ENCODE measurements around the gene LGMN. TPM values are rescaled to one million over a fixed set of nuclear protein-coding genes. Genes with fewer than 3 reads are reported as not detected.

LGMN gene
- total and polyA plus RNA-seq, 11 donors, result 78.8 to 327 (median 108) TPM

- peaks cover 0 to 43% (median 3%) of the 10 kb centered on the region in 12 donors for H3K4me1 ChIP-seq
- intact Hi-C loops (cut with DNase I), result no loop called here
- TF ChIP-seq CTCF (IDR thresholded peaks at IDR 0.05), result no peak
- no peak for TF ChIP-seq POLR2A (IDR thresholded peaks at IDR 0.05)
- H3K36me3 ChIP-seq, result peaks cover 0 to 67% (median 9%) of the 10 kb centered on the region in 9 donors
- no peaks in the 10 kb centered on the region for H3K27me3 ChIP-seq
- peak overlapping the region in 5 of 12 donors; percentile 6 to 74 (median 26) for H3K27ac ChIP-seq
- no peaks in the 10 kb centered on the region for H3K9me3 ChIP-seq
- ATAC-seq (peak; percentile 16 to 73 (median 26)), DNase-seq (no peak)
- no peak overlapping the region for H3K4me3 ChIP-seq
- WGBS, 4 donors, result 37 to 57% (median 40%) methylated on average over 8 of the region's 8 CpGs
Measured at GRCh38 chr14:92665661-92666110, 82.7 kb downstream of the LGMN start.

GRCh38 chr14:92663049-92663448, 85.4 kb downstream of the LGMN start:
- WGBS, 4 donors, result 92 to 97% (median 93%) methylated on average over 7 of the region's 7 CpGs
- DNase-seq (no peak), ATAC-seq (no peak)
- Histone ChIP-seq H3K27me3 (no peaks in the 10 kb centered on the region), H3K4me3 (no peak overlapping the region), H3K9me3 (no peaks in the 10 kb centered on the region), H3K4me1 (peaks cover 0 to 55% (median 10%) of the 10 kb centered on the region in 12 donors), H3K36me3 (peaks cover 0 to 81% (median 19%) of the 10 kb centered on the region in 9 donors), H3K27ac (no peak overlapping the region)
- intact Hi-C loops (cut with DNase I), result no loop called here
- no peak for TF ChIP-seq CTCF (IDR thresholded peaks at IDR 0.05)
- no peak for TF ChIP-seq POLR2A (IDR thresholded peaks at IDR 0.05)

GRCh38 chr14:92660571-92660970, 87.9 kb downstream of the LGMN start:
- peaks cover 0 to 69% (median 17%) of the 10 kb centered on the region in 9 donors for H3K36me3 ChIP-seq
- intact Hi-C loops (cut with DNase I), result no loop called here
- ATAC-seq, result no peak

More at GRCh38 chr14:92660571-92660970, 87.9 kb downstream of the LGMN start:
- Histone ChIP-seq H3K27me3 (no peaks in the 10 kb centered on the region), H3K27ac (peak overlapping the region in 10 of 12 donors; percentile 43 to 91 (median 66)), H3K4me3 (no peak overlapping the region), H3K9me3 (no peaks in the 10 kb centered on the region), H3K4me1 (peaks cover 0 to 69% (median 21%) of the 10 kb centered on the region in 12 donors)
- DNase-seq, result no peak
- TF ChIP-seq POLR2A (IDR thresholded peaks at IDR 0.05), result no peak
- TF ChIP-seq CTCF (IDR thresholded peaks at IDR 0.05), result no peak
- 73 to 92% (median 80%) methylated on average over 3 of the region's 3 CpGs for WGBS, 4 donors
